HUES64 (cell line): ENCODE data around the gene AFAP1L2. TPM values are rescaled to one million over a fixed set of nuclear protein-coding genes. Genes with fewer than 3 reads are reported as not detected.
A peak's percentile ranks its signal among the peaks of the same experiment; 100 is the strongest.

Source experiments
- H3K27ac ChIP-seq: 2 replicates; pipeline ENCODE4 v1.7.0; 2013; ENCODE audit warnings: low read depth, low read length, inconsistent platforms
- H3K27me3 ChIP-seq: 2 replicates; pipeline ENCODE4 v1.6.1; 2013; ENCODE audit warnings: mild to moderate bottlenecking, low read length; ENCODE audit not compliant: insufficient read depth
- H3K36me3 ChIP-seq: 2 replicates; pipeline ENCODE4 v1.6.1; 2013; ENCODE audit warnings: mild to moderate bottlenecking, low read length; ENCODE audit not compliant: insufficient read depth
- H3K4me1 ChIP-seq: 2 replicates; pipeline ENCODE4 v1.6.1; 2013; ENCODE audit warnings: mild to moderate bottlenecking, low read length, moderate library complexity; ENCODE audit not compliant: insufficient read depth
- H3K4me3 ChIP-seq: 2 replicates; pipeline ENCODE4 v1.5.1; 2013; ENCODE audit warnings: mild to moderate bottlenecking, low read length, moderate library complexity
- H3K9ac ChIP-seq: 2 replicates; pipeline ENCODE4 v1.6.1; 2013; ENCODE audit warnings: mild to moderate bottlenecking, low read depth, low read length
- H3K9me3 ChIP-seq: 2 replicates; pipeline ENCODE4 v1.6.1; 2013; ENCODE audit warnings: low read depth, low read length; ENCODE audit not compliant: insufficient read depth
- WGBS: fragments of 150-250, 120-280 bp; methylation state at CpG from one replicate; pipeline ENCODE4 v1.1.7; 2013; ENCODE audit warnings: missing lambda C conversion rate; 5-methylcytosine and 5-hydroxymethylcytosine counted together
- polyA plus RNA-seq, 2 experiments: library from polyadenylated mRNA; stranded (reverse); fragments of 50-300 nt; gene quantifications; one replicate each; pipeline ENCODE4 v1.2.3, GENCODE V29; 2013

AFAP1L2 gene
- polyA plus RNA-seq (2013, experiment 1 of 2) = 1.3 TPM
- polyA plus RNA-seq (2013, experiment 2 of 2) = 2.4 TPM

GRCh38 chr10:114404171-114405010, at the start of gene AFAP1L2:
Gene AFAP1L2, minus strand, starts transcription at chr10:114404502. Its CDS starts 47 bp downstream, at chr10:114404455.
- WGBS = under 1% methylated on average over 85 of the region's 88 CpGs
- Histone ChIP-seq H3K4me1 (peaks cover 23% of the 10 kb centered on the region), H3K9me3 (no peaks in the 10 kb centered on the region), H3K27me3 (peaks cover 62% of the 10 kb centered on the region), H3K9ac (no peak within 1 kb of the TSS; the same call in 1 of the 2 replicates), H3K27ac (no peak within 1 kb of the TSS), H3K36me3 (no peaks in the 10 kb centered on the region), H3K4me3 (peak within 1 kb of the TSS; percentile 59)

- no peak overlapping the region for H3K4me3 ChIP-seq
- H3K9ac ChIP-seq = no peak overlapping the region
- no peaks in the 10 kb centered on the region for H3K27me3 ChIP-seq
- 88% methylated on average over 9 of the region's 9 CpGs for WGBS
- H3K4me1 ChIP-seq = 0 out of 2 replicates have a peak, but pooled peaks cover 4% of the 10 kb centered on the region
- peaks cover 14% of the 10 kb centered on the region; the same call in 1 of the 2 replicates for H3K36me3 ChIP-seq
- no peak overlapping the region for H3K27ac ChIP-seq
- no peaks in the 10 kb centered on the region for H3K9me3 ChIP-seq
Observed at GRCh38 chr10:114453576-114453975, 49.3 kb upstream of the AFAP1L2 start.

GRCh38 chr10:114448897-114449296, 44.6 kb upstream of the AFAP1L2 start:
- Histone ChIP-seq H3K27me3 (no peaks in the 10 kb centered on the region), H3K4me3 (no peak overlapping the region), H3K9me3 (no peaks in the 10 kb centered on the region), H3K9ac (no peak overlapping the region), H3K27ac (no peak overlapping the region), H3K36me3 (peaks cover 23% of the 10 kb centered on the region), H3K4me1 (0 out of 2 replicates have a peak, but pooled peaks cover 4% of the 10 kb centered on the region)
- WGBS = 95% methylated on average over 1 of the region's 2 CpGs

- H3K27ac ChIP-seq = no peak overlapping the region
- H3K9ac ChIP-seq = no peak overlapping the region
- H3K27me3 ChIP-seq = no peaks in the 10 kb centered on the region
- H3K4me3 ChIP-seq = no peak overlapping the region
- peaks cover 28% of the 10 kb centered on the region for H3K36me3 ChIP-seq
- WGBS = 85% methylated on average over 6 of the region's 6 CpGs
- H3K9me3 ChIP-seq = no peaks in the 10 kb centered on the region
- H3K4me1 ChIP-seq = 0 out of 2 replicates have a peak, but pooled peaks cover 4% of the 10 kb centered on the region
Observed at GRCh38 chr10:114445332-114445731, 41.0 kb upstream of the AFAP1L2 start.

- Histone ChIP-seq H3K4me3 (no peak overlapping the region), H3K9me3 (no peaks in the 10 kb centered on the region), H3K27ac (no peak overlapping the region), H3K4me1 (0 out of 2 replicates have a peak, but pooled peaks cover 3% of the 10 kb centered on the region), H3K27me3 (no peaks in the 10 kb centered on the region), H3K9ac (no peak overlapping the region), H3K36me3 (peaks cover 32% of the 10 kb centered on the region)
Observed at GRCh38 chr10:114444819-114445218, 40.5 kb upstream of the AFAP1L2 start.

- Histone ChIP-seq H3K4me3 (no peak overlapping the region), H3K27ac (no peak overlapping the region), H3K36me3 (peaks cover 45% of the 10 kb centered on the region), H3K27me3 (no peaks in the 10 kb centered on the region), H3K9ac (no peak overlapping the region), H3K9me3 (no peaks in the 10 kb centered on the region), H3K4me1 (no peaks in the 10 kb centered on the region)
- WGBS = 73% methylated on average over 4 of the region's 4 CpGs
Observed at GRCh38 chr10:114442091-114442630, 37.9 kb upstream of the AFAP1L2 start.

GRCh38 chr10:114441107-114441506, 36.8 kb upstream of the AFAP1L2 start:
- Histone ChIP-seq H3K27ac (no peak overlapping the region), H3K27me3 (no peaks in the 10 kb centered on the region), H3K9me3 (no peaks in the 10 kb centered on the region), H3K4me3 (no peak overlapping the region), H3K9ac (no peak overlapping the region), H3K4me1 (no peaks in the 10 kb centered on the region), H3K36me3 (peaks cover 48% of the 10 kb centered on the region)
- WGBS = 100% methylated on average over 1 of the region's 1 CpG

GRCh38 chr10:114437473-114438292, 33.4 kb upstream of the AFAP1L2 start:
- Histone ChIP-seq H3K4me3 (no peak overlapping the region), H3K27ac (no peak overlapping the region), H3K9me3 (no peaks in the 10 kb centered on the region), H3K27me3 (no peaks in the 10 kb centered on the region), H3K36me3 (peaks cover 55% of the 10 kb centered on the region), H3K9ac (no peak overlapping the region), H3K4me1 (no peaks in the 10 kb centered on the region)
- WGBS = 82% methylated on average over 9 of the region's 9 CpGs

GRCh38 chr10:114436941-114437340, 32.6 kb upstream of the AFAP1L2 start:
- no peak overlapping the region for H3K9ac ChIP-seq
- H3K36me3 ChIP-seq = peaks cover 55% of the 10 kb centered on the region
- no peak overlapping the region for H3K27ac ChIP-seq
- WGBS = 95% methylated on average over 2 of the region's 2 CpGs
- no peaks in the 10 kb centered on the region for H3K9me3 ChIP-seq
- H3K4me1 ChIP-seq = no peaks in the 10 kb centered on the region
- H3K27me3 ChIP-seq = no peaks in the 10 kb centered on the region
- no peak overlapping the region for H3K4me3 ChIP-seq

GRCh38 chr10:114432566-114433093, 28.3 kb upstream of the AFAP1L2 start:
- Histone ChIP-seq H3K27me3 (no peaks in the 10 kb centered on the region), H3K4me3 (no peak overlapping the region), H3K27ac (no peak overlapping the region), H3K9me3 (no peaks in the 10 kb centered on the region), H3K9ac (no peak overlapping the region), H3K36me3 (peaks cover 21% of the 10 kb centered on the region), H3K4me1 (no peaks in the 10 kb centered on the region)
- 93% methylated on average over 2 of the region's 4 CpGs for WGBS
